Suppressor macrophage (primary cell): ENCODE data around the gene CYB5R2.

ENCODE experiments used
- DNase-seq, 4 experiments: peaks; one replicate each; pipeline ENCODE4 v3.0.0-alpha.2; 2020 to 2022

The CYB5R2 gene

DNA sequence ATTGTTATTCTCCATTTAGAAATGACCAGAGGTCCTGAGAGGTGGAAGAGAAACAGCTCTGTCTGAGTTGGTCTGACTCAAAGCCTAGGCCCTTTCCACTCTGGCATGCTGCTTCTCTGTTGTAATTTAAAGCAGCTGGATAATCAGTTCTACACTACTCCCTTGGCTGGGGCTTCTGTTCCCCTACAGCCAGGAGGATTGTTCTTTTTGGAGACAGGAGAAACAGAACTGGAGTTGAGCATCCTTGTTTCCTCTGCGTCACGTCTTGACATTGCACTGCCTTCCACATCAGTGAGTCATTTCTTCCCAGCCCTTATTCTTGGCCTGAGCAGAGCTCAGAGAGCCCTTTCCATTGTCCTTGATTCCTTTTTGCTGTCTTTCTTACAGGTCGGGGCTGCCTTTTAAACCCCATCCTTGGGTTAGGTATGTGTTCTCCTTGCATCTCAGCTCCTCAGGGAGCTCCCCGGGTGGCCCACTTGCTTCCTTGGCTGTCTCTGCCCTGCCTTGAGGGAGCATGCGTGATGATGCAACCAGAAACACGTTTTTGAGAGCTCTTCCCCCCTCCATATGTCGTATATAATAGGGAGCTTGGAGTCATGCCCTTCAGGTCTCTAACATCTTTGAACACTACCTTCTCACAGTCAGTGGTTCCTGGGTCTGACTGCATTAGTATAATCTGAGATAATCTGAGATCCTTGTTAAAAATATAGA, 35.7 kb downstream of the CYB5R2 start:
- DNase-seq = no peak

DNA sequence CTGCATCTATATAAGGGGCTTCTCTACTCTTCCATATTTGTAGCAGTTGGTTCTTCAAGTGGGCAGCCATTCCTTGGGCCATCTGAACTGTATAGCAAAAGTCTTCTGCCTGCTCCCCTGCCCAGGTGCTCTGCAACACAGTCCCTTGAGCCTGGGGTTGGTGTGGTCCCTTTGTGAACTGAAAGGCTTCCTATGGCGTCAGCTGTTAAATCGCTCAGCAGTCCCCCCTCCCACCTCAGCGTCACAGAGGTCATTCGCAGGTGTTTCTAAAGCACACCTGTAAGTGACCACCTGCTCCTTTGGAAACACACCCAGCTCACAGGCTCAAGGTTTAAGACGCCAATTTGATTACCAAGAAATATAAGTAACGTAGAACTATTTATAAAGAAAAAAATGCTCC, 37.0 kb downstream of the CYB5R2 start:
- DNase-seq = no peak

DNA sequence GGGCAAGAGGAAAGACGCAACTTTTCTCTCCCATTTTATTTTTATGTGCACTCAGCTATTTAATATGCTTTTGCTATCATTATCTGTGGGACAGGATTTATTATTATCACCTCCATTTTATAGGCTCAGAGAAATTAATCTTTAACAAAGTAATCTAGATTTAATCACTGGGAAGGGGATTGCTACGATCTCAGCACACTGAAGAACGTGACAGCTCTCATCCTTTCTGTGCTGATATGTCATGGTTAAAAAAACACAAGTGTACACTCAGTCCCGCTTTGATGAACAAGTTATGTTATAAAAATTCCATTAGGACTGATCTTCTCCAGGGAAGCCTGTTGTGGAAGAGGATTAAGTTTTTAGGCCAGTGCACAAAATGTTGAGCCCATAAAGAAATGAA, 37.6 kb downstream of the CYB5R2 start:
- no peak for DNase-seq

DNA sequence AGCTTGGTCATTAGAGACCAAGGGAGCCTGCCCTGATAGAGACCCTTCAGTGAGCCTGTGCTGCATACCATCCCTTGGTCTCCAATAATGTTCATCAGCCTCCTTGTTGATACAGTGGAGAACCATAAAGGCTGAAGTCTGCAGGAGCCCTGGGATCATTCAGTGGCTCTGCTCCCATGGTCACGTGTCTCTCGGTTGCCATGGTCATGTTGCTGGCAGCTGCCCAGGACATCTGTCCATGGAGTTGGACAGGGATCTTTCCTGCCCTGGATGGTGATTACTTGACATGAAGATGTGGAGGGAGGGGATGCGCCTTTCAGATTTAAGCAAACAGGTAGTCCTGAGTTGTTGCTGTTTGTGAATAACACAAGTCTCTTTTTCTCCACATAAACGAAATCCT, 38.2 kb downstream of the CYB5R2 start:
- DNase-seq = no peak

DNA sequence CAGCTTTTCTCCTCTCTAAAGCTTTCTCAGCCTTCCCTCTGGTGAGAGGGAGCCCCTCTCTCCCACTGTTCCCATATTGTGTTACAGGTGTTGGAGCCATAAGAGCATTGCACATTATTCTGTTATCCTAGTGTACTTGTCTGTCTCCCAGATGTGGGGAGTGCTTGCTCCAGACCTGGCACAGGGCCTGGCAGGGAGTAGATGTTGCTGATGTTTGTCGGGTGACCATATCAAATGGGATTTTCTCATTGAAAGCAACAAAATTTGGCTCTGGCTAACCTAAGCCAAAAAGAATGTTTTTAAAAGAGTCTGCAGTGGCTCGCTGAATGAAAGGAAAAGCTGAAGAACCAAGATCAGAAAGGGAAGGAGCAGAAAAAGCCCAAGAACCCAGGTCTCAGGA, 41.1 kb downstream of the CYB5R2 start:
- DNase-seq = no peak

DNA sequence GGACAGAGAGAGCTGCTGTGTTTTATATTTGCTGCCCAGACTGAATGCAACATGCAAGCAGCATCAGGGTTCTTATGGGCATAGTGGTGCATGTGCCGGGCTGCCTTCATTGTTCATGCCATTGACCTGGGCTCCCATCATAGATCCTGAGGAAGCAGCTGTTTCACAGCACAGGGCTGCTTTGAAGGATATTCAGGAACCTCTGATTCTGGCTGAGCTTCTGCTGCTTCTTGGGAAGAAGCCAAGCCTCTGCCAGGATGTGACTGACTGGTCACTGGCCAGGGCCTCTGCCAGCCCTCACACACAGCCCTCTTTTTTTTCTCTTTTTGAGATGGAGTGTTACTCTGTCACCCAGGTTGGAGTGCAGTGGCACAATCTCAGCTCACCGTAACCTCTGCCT, 43.3 kb downstream of the CYB5R2 start:
- DNase-seq = no peak

DNA sequence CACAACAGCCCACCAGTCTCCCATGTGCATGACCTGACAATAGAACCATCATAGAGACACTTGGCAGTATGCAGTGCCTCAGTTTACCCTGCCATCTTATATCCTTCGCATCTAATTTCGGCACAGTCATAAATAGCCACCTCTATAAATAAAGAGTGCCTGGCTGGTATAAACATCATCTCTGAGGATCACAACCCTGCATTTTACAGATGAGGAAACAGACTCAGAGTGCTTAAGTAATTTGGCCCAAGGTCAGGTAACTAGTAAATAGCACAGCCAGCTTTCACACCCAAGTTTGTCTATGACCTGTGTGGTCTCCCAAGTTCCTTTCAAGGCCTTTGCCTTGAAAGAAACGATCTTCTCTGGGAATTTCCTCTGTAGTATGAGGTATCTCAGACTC, 44.6 kb downstream of the CYB5R2 start:
- DNase-seq = no peak

DNA sequence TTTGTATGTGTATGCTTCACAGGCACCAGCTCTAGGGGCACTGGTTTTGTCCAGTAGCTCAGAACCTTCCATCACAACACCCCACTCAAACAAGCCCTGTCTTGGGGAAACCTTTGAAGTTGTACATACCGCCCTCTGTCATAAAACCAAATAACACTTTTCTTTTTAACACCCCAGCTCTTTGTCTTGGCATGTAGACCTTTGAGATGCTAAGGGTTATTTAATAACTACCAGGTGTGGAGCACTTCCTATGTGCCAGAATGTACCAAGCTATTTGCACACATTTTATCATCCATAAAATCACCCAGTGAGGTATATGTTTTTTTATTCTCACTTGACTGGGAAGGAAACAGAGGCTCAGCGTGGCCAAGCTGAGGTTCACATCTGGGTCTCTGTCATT, 50.6 kb downstream of the CYB5R2 start:
- no peak for DNase-seq

DNA sequence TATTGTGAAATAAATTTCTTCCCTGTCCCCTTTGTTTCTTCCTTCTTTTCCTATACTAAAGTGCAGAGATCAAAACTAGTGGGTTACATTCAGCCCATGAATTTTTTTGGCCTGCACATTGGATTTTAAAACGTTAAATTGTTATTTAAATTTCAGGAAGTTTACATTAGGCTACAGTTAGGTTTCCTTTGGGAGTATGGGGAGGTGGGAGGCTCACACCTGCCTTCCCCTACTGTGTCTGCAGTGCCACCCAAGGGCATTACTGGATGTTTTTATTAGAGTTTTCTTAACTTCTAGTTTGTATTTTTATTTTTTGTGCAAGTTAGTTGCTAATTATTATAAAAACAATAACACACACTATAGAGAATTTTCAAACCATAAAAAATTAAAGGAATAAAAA, 51.7 kb downstream of the CYB5R2 start:
- DNase-seq = no peak

DNA sequence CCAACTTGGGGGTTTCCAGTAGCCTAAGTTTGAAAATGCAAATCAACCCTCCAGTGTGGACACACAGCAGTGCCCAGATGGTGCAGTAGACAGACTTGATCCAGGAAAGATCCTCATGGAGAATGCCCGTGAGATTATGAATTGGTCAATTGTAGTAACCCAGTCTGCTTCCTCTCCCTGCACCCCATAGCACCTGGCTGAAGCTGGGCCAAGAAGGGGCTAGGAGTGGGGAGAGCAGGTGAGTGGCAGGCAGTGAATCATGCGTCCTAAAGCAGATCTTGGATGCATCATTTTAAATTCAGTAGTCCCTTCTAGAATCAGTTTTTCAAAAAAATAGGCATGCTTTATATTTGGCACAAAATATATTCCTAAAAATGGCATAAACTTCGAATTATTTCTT, 52.2 kb downstream of the CYB5R2 start:
- no peak for DNase-seq

DNA sequence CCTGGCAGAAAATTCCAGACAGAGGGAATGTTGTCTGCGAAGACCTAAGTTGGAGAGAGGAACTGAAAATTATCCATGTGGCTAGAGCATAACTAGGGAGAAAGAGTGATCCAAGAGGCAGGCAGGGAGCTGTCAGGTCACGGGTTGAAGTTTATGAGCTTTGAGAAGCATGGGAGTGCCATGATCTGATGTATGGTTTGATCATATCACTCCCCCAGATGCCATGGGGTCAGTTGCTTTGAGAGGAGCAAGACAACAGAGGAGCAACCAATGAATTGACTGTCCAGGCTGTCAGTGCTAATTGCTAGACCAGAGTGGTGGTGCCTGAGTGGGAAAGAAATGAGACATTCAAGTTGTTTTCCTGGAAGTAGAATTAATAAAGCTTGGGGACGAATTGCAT, 54.0 kb downstream of the CYB5R2 start:
- DNase-seq = no peak

DNA sequence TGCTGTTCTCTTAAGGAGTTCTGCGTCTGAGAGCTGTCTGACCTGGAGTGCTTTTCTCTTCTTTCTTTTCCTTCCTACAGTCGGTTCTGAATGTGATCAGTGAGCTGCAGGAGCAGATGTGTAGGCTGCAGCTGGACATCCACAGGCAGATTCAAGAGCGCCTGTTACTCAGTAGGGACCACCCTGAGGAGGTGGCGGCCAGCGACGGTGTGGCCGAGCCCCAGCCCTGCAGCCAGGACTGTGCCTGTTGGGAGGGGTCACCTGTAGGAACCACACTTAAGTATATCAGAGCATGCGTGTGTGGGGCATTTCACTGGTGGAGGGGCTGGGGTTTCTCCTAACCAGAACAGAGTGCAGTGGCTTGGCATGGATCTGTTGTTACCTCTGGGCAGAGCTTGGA, 56.3 kb downstream of the CYB5R2 start:
- DNase-seq = no peak
